H9 (cell line): ENCODE measurements around the gene KMT2B. TPM values are rescaled to one million over a fixed set of nuclear protein-coding genes. Genes with fewer than 3 reads are reported as not detected.
A peak's percentile ranks its signal among the peaks of the same experiment; 100 is the strongest.

Experiments used
- DNase-seq: peaks from one replicate; pipeline ENCODE4 v3.0.0-alpha.2; 2017
- H2AFZ ChIP-seq: one replicate; pipeline ENCODE4 v1.6.1; 2013; ENCODE audit warnings: mild to moderate bottlenecking, low read length, control low read depth, moderate library complexity
- H2AK5ac ChIP-seq: 2 replicates; pipeline ENCODE4 v1.6.1; 2013; ENCODE audit warnings: low read length, control low read depth, mixed read lengths; ENCODE audit not compliant: insufficient read length
- H2BK120ac ChIP-seq: one replicate; pipeline ENCODE4 v1.6.1; 2013; ENCODE audit warnings: low read depth, mild to moderate bottlenecking, low read length, control low read depth, inconsistent platforms; ENCODE audit not compliant: poor library complexity, severe bottlenecking
- H2BK12ac ChIP-seq: 2 replicates; pipeline ENCODE4 v1.6.1; 2013; ENCODE audit warnings: low read length, control low read depth, mixed read lengths, low read depth; ENCODE audit not compliant: insufficient read length
- H2BK15ac ChIP-seq: 2 replicates; pipeline ENCODE4 v1.6.1; 2013; ENCODE audit warnings: low read depth, low read length, control low read depth
- H2BK20ac ChIP-seq: one replicate; pipeline ENCODE4 v1.6.1; 2013; ENCODE audit warnings: low read depth, mild to moderate bottlenecking, low read length, control low read depth, inconsistent platforms; ENCODE audit not compliant: poor library complexity, severe bottlenecking
- H2BK5ac ChIP-seq: 2 replicates; pipeline ENCODE4 v1.6.1; 2013; ENCODE audit warnings: low read length, control low read depth, mixed read lengths; ENCODE audit not compliant: insufficient read length
- H3K14ac ChIP-seq: 2 replicates; pipeline ENCODE4 v1.6.1; 2013; ENCODE audit warnings: low read length, control low read depth; ENCODE audit not compliant: insufficient read depth
- H3K18ac ChIP-seq: 2 replicates; pipeline ENCODE4 v1.6.1; 2013; ENCODE audit warnings: low read depth, mild to moderate bottlenecking, mixed read lengths, low read length, control low read depth; ENCODE audit not compliant: insufficient read length
- H3K23ac ChIP-seq: 2 replicates; pipeline ENCODE4 v1.6.1; 2013; ENCODE audit warnings: low read length, control low read depth, mixed read lengths, low read depth; ENCODE audit not compliant: insufficient read length
- H3K23me2 ChIP-seq: 2 replicates; pipeline ENCODE4 v1.6.1; 2013; ENCODE audit warnings: low read depth, mild to moderate bottlenecking, mixed read lengths, low read length, control low read depth; ENCODE audit not compliant: insufficient read length, poor library complexity, severe bottlenecking
- H3K27ac ChIP-seq: 2 replicates; pipeline ENCODE4 v1.5.1; 2013; ENCODE audit warnings: low read length, control low read depth, mixed read lengths, low read depth; ENCODE audit not compliant: insufficient read length
- H3K27me3 ChIP-seq: 2 replicates; pipeline ENCODE4 v1.6.1; 2013; ENCODE audit warnings: low read length, control low read depth, inconsistent platforms; ENCODE audit not compliant: insufficient read depth
- H3K4ac ChIP-seq: 2 replicates; pipeline ENCODE4 v1.6.1; 2013; ENCODE audit warnings: low read depth, mild to moderate bottlenecking, control low read depth, inconsistent platforms, low read length, moderate library complexity
- H3K4me1 ChIP-seq: 2 replicates; pipeline ENCODE4 v1.6.1; 2013; ENCODE audit warnings: low read length, control low read depth, inconsistent platforms; ENCODE audit not compliant: insufficient read depth
- H3K4me2 ChIP-seq: 2 replicates; pipeline ENCODE4 v1.6.1; 2013; ENCODE audit warnings: low read length, control low read depth, mixed read lengths; ENCODE audit not compliant: insufficient read length, insufficient read depth
- H3K56ac ChIP-seq: 2 replicates; pipeline ENCODE4 v1.6.1; 2013; ENCODE audit warnings: low read depth, mild to moderate bottlenecking, mixed read lengths, low read length, control low read depth; ENCODE audit not compliant: insufficient read length
- H3K79me1 ChIP-seq: 2 replicates; pipeline ENCODE4 v1.6.1; 2013; ENCODE audit warnings: low read depth, mild to moderate bottlenecking, moderate library complexity, low read length, control low read depth, inconsistent platforms; ENCODE audit not compliant: insufficient read depth, poor library complexity, severe bottlenecking
- H3K79me2 ChIP-seq: 2 replicates; pipeline ENCODE4 v1.6.1; 2013; ENCODE audit warnings: low read length, control low read depth, inconsistent platforms; ENCODE audit not compliant: insufficient read depth
- H3K9ac ChIP-seq: 2 replicates; pipeline ENCODE4 v1.6.1; 2013; ENCODE audit warnings: low read length, control low read depth, mixed read lengths; ENCODE audit not compliant: insufficient read length; ENCODE audit errors: extremely low read depth
- H3K9me3 ChIP-seq: one replicate; pipeline ENCODE4 v1.6.1; 2013; ENCODE audit warnings: low read depth, low read length, inconsistent platforms; ENCODE audit not compliant: control insufficient read depth
- H3T11ph ChIP-seq: one replicate; pipeline ENCODE4 v1.6.1; 2013; ENCODE audit warnings: mild to moderate bottlenecking, low read length, control low read depth, inconsistent platforms
- H4K20me1 ChIP-seq: one replicate; pipeline ENCODE4 v1.6.1; 2013; ENCODE audit not compliant: control insufficient read depth, insufficient read length, insufficient read depth
- H4K5ac ChIP-seq: 2 replicates; pipeline ENCODE4 v1.6.1; 2013; ENCODE audit warnings: low read depth, mild to moderate bottlenecking, mixed read lengths, low read length, control low read depth; ENCODE audit not compliant: insufficient read length
- H4K8ac ChIP-seq: replicated peaks from 2 replicates; pipeline ENCODE4 v1.6.1; 2013; ENCODE audit warnings: low read length, control low read depth, mixed read lengths, low read depth; ENCODE audit not compliant: insufficient read length
- H4K91ac ChIP-seq: 2 replicates; pipeline ENCODE4 v1.6.1; 2013; ENCODE audit warnings: low read depth, mild to moderate bottlenecking, moderate library complexity, mixed read lengths, low read length, control low read depth; ENCODE audit not compliant: insufficient read length
- H3K27ac Mint-ChIP-seq, 3 experiments: 2 replicates in 2 of 3; 3 replicates in 1 of 3; pipeline ENCODE4 v1.8.0; 2020 to 2021; ENCODE audit warnings: mixed read lengths in 3 of 3, mild to moderate bottlenecking in 1 of 3, moderate library complexity in 1 of 3
- H3K27me3 Mint-ChIP-seq: 2 replicates; pipeline ENCODE4 v1.8.0; 2021; ENCODE audit warnings: low read depth, mild to moderate bottlenecking, moderate library complexity, mixed read lengths
- H3K36me3 Mint-ChIP-seq, 3 experiments: 2 replicates in 2 of 3; 3 replicates in 1 of 3; pipeline ENCODE4 v1.8.0; 2020 to 2021; ENCODE audit warnings: low read depth in 3 of 3, mixed read lengths in 3 of 3; ENCODE audit not compliant: insufficient read depth in 1 of 3
- H3K4me1 Mint-ChIP-seq, 2 experiments: 2 replicates each; pipeline ENCODE4 v1.8.0; 2020; ENCODE audit warnings: mixed read lengths in 2 of 2
- H3K4me3 Mint-ChIP-seq, 2 experiments: 2 replicates in 1 of 2; 3 replicates in 1 of 2; pipeline ENCODE4 v1.8.0; 2020 to 2021; ENCODE audit warnings: mild to moderate bottlenecking in 2 of 2, mixed read lengths in 2 of 2, moderate library complexity in 1 of 2
- H3K9me3 Mint-ChIP-seq, 2 experiments: 2 replicates in 1 of 2; 3 replicates in 1 of 2; pipeline ENCODE4 v1.8.0; 2020; ENCODE audit warnings: mild to moderate bottlenecking in 2 of 2, mixed read lengths in 2 of 2, moderate library complexity in 1 of 2
- CTCF ChIP-seq: fragments of 200-600 bp; sonication (generic); conservative IDR thresholded peaks from 3 replicates; pipeline ENCODE4 v1.8.0; 2021; ENCODE audit warnings: antibody characterized with exemption, mild to moderate bottlenecking
- WGBS: extraction: QIAGEN DNeasy Blood & Tissue Kit; methylation state at CpG from one replicate; pipeline ENCODE4 v1.1.7; 2013; ENCODE audit warnings: missing lambda C conversion rate, low lambda C conversion rate, mixed read lengths; ENCODE audit not compliant: insufficient read length; ENCODE audit errors: extremely low coverage; 5-methylcytosine and 5-hydroxymethylcytosine counted together
- total RNA-seq: library from RNA; stranded (reverse); gene quantifications from 2 replicates; pipeline ENCODE4 v1.2.1, GENCODE V29; 2021

Gene KMT2B
- total RNA-seq, 1 experiment from 2014 or later, result 47.7 TPM

- no peak overlapping the region for H3T11ph ChIP-seq
Observed at GRCh38 chr19:35759697-35760096, 41.9 kb downstream of the KMT2B start.

More at GRCh38 chr19:35759697-35760096, 41.9 kb downstream of the KMT2B start:
- H3K4me3 Mint-ChIP-seq, result peak overlapping the region; percentile 91 to 95
- no peaks in the 10 kb centered on the region for H3K9me3 Mint-ChIP-seq
- H3K27me3 Mint-ChIP-seq, result peaks cover 6% of the 10 kb centered on the region
- no peaks in the 10 kb centered on the region for H3K79me2 ChIP-seq
- H3K9me3 ChIP-seq, result no peaks in the 10 kb centered on the region
- H3K36me3 Mint-ChIP-seq, result peaks cover 6 to 36% (median 34%) of the 10 kb centered on the region in 3 experiments; a peak in 6 of 7 replicates
- no peak overlapping the region for H4K91ac ChIP-seq
- H2BK20ac ChIP-seq, result no peak overlapping the region
- no peaks in the 10 kb centered on the region for H3K79me1 ChIP-seq
- H2BK120ac ChIP-seq, result no peak overlapping the region
- peaks cover 15% of the 10 kb centered on the region for H3K23me2 ChIP-seq
- H2BK12ac ChIP-seq, result no peak overlapping the region
- no peaks in the 10 kb centered on the region for H4K20me1 ChIP-seq
- no peak overlapping the region for H3K4ac ChIP-seq
- H3K9ac ChIP-seq, result no peak overlapping the region
- TF ChIP-seq CTCF, result no peak
- no peak overlapping the region for H2AFZ ChIP-seq
- H4K8ac ChIP-seq, result no peak overlapping the region
- no peak overlapping the region for H3K27ac Mint-ChIP-seq
- H3K4me1 ChIP-seq, result no peaks in the 10 kb centered on the region
- no peak overlapping the region for H3K4me2 ChIP-seq
- no peak overlapping the region for H2BK5ac ChIP-seq
- H3K4me1 Mint-ChIP-seq, result peaks cover 12 to 23% of the 10 kb centered on the region in 2 experiments
- no peak overlapping the region for H3K18ac ChIP-seq
- no peak for DNase-seq
- H3K14ac ChIP-seq, result no peak overlapping the region
- no peak overlapping the region; the same call in 1 of the 2 replicates for H2BK15ac ChIP-seq
- H3K56ac ChIP-seq, result no peak overlapping the region
- no peak overlapping the region for H2AK5ac ChIP-seq
- WGBS, result no CpG with 5 or more reads among the region's 2 CpGs
- H3K27ac ChIP-seq, result no peak overlapping the region
- H4K5ac ChIP-seq, result no peak overlapping the region
- H3K27me3 ChIP-seq, result no peaks in the 10 kb centered on the region
- H3K23ac ChIP-seq, result no peak overlapping the region
